Ovary (tissue), 3 donors: Measurements from ENCODE around the gene CAMTA2.

ENCODE experiments used
- EP300 ChIP-seq: sonication (generic); formaldehyde crosslinking; IDR thresholded peaks from one replicate; pipeline ENCODE4 v1.6.1; 2017; ENCODE audit warnings: antibody characterized with exemption
- POLR2A ChIP-seq: fragments of 450-650 bp; IDR thresholded peaks from one replicate; pipeline ENCODE4 v1.6.1; 2017; ENCODE audit warnings: antibody characterized with exemption, mild to moderate bottlenecking, moderate library complexity
- TF ChIP-seq, protein P1 (sequence below), 3 donors: fragments of 450-650 bp in 2 of 3; fragments of 200-600 bp in 1 of 3; IDR thresholded peaks; one replicate each; pipeline versions ENCODE4 v1.5.1 to v1.8.0; 2016 to 2022; ENCODE audit warnings: antibody characterized with exemption in 3 of 3, mild to moderate bottlenecking in 1 of 3
- donor health status: DM: no; HTN: no; CAD: no.

DNA sequence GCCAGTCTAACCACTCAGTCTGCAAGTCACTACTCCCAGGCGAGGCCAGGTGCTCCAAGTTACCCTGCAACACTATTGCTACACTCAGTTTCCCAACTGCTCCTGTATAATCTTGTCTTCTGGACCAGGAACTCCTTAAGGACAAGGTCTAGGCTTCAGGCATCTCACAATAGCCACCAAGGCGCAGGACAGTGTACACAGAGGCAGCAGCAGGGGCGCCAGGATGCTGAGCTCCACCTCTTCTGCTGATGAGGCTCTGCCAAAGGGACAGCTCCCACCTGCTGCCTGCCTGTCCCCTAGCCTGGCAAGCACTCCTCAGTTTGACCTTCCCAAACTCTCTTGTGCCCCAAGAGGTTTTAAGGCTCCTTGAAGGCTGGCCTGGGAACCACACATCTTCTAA is 51.0 kb downstream of the CAMTA2 start:
- TF ChIP-seq POLR2A (no peak), EP300 (no peak)
- TF ChIP-seq, protein P1, sequence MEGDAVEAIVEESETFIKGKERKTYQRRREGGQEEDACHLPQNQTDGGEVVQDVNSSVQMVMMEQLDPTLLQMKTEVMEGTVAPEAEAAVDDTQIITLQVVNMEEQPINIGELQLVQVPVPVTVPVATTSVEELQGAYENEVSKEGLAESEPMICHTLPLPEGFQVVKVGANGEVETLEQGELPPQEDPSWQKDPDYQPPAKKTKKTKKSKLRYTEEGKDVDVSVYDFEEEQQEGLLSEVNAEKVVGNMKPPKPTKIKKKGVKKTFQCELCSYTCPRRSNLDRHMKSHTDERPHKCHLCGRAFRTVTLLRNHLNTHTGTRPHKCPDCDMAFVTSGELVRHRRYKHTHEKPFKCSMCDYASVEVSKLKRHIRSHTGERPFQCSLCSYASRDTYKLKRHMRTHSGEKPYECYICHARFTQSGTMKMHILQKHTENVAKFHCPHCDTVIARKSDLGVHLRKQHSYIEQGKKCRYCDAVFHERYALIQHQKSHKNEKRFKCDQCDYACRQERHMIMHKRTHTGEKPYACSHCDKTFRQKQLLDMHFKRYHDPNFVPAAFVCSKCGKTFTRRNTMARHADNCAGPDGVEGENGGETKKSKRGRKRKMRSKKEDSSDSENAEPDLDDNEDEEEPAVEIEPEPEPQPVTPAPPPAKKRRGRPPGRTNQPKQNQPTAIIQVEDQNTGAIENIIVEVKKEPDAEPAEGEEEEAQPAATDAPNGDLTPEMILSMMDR (IDR thresholded peaks at IDR 0.05) = no peak
